ENCODE results near the gene PHF23.

PHF23 gene

GRCh38 chr17:7219812-7220592 is 19.3 kb downstream of the PHF23 start, which contains the start of the genes ACADVL and DLG4:
Gene ACADVL (plus strand): TSS chr17:7219938. CDS start chr17:7219985, 47 bp downstream.
Gene DLG4 (minus strand): TSS chr17:7219836.
- DNase-seq, result peak; percentile 29

- DNase-seq, result no peak
Observed at GRCh38 chr17:7219229-7219811, 19.9 kb downstream of the PHF23 start.

GRCh38 chr17:7218758-7219157 is 20.5 kb downstream of the PHF23 start:
- DNase-seq, result no peak

GRCh38 chr17:7218166-7218565 is 21.1 kb downstream of the PHF23 start:
- no peak for DNase-seq

- no peak for DNase-seq
Observed at GRCh38 chr17:7217113-7217987, 21.9 kb downstream of the PHF23 start.

GRCh38 chr17:7216242-7217112 is 22.8 kb downstream of the PHF23 start:
- DNase-seq, result no peak

- DNase-seq, result no peak
Observed at GRCh38 chr17:7215652-7216180, 23.5 kb downstream of the PHF23 start.

GRCh38 chr17:7215136-7215638 is 24.1 kb downstream of the PHF23 start:
- no peak for DNase-seq

- peak; percentile 90 for DNase-seq
Observed at GRCh38 chr17:7214300-7215135, 24.7 kb downstream of the PHF23 start.

- peak; percentile 64 for DNase-seq
Observed at GRCh38 chr17:7213895-7214299, 25.4 kb downstream of the PHF23 start.

- DNase-seq, result no peak
Observed at GRCh38 chr17:7211491-7212273, 27.6 kb downstream of the PHF23 start.

- DNase-seq, result no peak
Observed at GRCh38 chr17:7208754-7209460, 30.4 kb downstream of the PHF23 start.

GRCh38 chr17:7208027-7208571 is 31.2 kb downstream of the PHF23 start:
- no peak for DNase-seq

- no peak for DNase-seq
Observed at GRCh38 chr17:7207120-7208001, 31.9 kb downstream of the PHF23 start.

- no peak for DNase-seq
Observed at GRCh38 chr17:7205561-7205960, 33.7 kb downstream of the PHF23 start.

GRCh38 chr17:7204828-7205461 is 34.3 kb downstream of the PHF23 start:
- DNase-seq, result peak; percentile 61

GRCh38 chr17:7204336-7204735 is 34.9 kb downstream of the PHF23 start:
- DNase-seq, result no peak

- no peak for DNase-seq
Observed at GRCh38 chr17:7203391-7203790, 35.9 kb downstream of the PHF23 start.
